GM18861 (cell line): ENCODE data around the gene PCGF6.
"Not testable (repeated sequence)": the region's sequence is repeated elsewhere in the genome, so short reads cannot be mapped to it uniquely, and the experiment has no call there.

Experiments used
- ATAC-seq: cut with Tn5 transposase; IDR thresholded peaks from one replicate; pipeline ENCODE4 v1.9.1; 2021; ENCODE audit not compliant: unreplicated experiment

Gene PCGF6, protein sequence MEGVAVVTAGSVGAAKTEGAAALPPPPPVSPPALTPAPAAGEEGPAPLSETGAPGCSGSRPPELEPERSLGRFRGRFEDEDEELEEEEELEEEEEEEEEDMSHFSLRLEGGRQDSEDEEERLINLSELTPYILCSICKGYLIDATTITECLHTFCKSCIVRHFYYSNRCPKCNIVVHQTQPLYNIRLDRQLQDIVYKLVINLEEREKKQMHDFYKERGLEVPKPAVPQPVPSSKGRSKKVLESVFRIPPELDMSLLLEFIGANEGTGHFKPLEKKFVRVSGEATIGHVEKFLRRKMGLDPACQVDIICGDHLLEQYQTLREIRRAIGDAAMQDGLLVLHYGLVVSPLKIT

DNA sequence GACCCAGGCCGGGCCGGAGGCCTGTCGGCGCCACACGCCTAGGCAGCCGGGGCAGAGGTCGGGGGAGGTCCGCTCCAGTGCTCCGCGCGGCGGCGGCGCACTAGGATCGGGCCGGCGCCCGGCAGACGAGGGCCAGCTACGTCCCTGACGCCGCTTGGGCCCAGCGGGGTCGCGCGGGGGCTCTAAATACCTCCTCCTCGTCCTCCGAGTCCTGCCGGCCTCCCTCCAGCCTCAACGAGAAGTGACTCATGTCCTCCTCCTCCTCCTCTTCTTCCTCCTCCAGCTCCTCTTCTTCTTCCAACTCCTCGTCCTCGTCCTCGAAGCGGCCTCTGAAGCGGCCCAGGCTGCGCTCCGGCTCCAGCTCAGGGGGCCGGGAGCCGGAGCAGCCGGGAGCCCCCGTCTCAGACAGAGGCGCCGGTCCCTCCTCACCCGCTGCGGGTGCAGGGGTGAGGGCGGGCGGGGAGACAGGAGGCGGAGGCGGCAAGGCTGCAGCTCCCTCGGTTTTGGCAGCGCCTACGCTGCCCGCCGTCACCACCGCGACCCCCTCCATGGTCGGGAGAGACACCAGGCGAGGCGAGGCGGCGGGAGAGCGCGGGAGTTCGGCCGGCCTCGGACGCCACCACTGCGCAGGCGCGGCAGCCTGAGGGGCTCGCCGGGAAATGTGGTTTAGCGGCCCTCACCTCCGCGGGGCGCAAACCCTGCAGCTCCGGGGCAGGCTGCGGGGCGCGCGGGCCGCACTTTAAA, at the start of gene PCGF6:
TSS of gene PCGF6 (minus strand) at position 624 of the 744 bp plus-strand sequence. CDS start at position 550, 74 bp downstream.
- ATAC-seq, result peak; percentile 76

DNA sequence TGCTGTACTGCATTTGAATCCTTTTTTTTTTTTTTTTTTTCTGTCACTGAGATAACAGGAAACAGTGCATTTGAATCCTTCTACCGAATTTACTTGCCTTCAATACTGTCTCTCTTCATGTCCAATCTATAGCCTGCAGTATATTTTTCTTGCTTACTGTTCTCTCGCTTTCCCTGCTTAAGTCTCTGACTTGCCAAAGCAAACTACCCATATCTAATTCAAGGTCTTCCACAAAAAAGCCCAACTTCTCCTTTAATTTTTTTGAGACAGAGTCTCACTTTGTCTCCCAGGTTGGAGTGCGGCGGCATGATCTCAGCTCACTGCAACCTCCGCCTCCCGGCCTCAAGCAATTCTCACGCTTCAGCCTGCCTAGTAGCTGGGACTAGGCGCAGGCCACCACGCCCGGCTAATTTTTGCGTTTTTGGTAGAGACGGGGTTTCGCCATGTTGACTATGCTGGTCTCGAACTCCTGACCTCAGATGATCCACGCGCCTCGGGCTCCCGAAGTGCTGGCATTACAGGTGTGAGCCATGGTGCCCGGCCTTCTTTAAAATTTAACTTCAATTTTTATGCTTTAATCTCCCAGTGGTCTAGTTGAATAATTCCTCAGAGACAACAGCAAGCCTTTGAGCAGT, 46.4 kb upstream of the PCGF6 start:
- ATAC-seq, result no peak

DNA sequence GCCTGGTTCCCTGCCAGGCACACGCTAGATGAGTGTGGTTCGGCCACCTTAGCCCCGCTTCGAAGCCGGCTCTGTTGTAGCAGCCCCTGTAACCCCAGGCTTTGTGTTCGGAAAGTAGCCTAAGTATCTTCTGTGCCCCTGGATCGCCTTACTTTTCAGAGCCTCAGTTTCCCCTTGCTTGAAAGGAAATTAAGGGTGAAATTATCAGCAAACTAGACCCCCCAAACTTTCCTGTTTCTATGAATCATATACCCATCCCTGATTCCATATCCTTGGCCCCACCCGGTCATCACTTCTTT, 45.8 kb upstream of the PCGF6 start:
- ATAC-seq, result no peak

DNA sequence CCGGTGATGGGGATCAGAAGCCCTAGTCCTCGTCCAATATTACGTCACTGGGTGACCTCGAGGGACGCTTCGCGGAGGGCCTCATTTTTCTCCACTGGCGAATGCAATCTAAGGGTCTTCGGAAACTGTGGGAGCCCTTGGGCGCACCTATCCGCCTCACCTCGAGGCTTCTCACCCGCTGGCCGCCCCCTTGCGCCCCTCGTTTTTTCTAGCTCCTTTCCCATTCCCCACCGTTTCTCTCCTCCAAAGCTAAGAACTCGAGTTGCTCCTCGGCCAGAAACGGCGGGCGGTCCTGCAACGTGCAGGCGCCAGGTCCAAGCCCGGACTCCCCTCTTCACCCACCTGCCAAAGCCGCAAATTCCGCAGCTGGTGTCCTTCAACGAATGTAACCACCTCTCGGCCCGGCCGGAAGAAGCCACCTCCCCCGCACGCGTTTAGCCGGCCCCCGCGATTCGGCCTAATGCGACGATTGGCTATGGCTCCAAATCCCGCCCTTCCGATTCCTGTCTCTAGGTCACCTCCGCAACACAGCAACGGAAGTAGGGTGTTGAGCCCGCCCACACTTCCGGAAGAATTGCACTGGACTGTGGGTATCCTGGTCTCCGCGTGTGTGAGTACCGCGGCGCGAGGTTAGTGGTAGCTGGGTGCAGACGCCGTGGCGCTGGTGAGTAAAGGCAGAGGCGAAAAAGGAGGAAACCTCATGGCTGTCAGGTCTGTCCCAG, 45.3 kb upstream of the PCGF6 start, which contains the start of the genes ATP5MK and PDCD11:
TSS of gene ATP5MK (minus strand) at position 409 of the 722 bp plus-strand sequence. CDS start 4,018 bp downstream, outside the sequence.
TSS of gene PDCD11 (plus strand) at position 560 of the 722 bp plus-strand sequence. CDS start 1,801 bp downstream, outside the sequence.
- ATAC-seq, result peak; percentile 94

DNA sequence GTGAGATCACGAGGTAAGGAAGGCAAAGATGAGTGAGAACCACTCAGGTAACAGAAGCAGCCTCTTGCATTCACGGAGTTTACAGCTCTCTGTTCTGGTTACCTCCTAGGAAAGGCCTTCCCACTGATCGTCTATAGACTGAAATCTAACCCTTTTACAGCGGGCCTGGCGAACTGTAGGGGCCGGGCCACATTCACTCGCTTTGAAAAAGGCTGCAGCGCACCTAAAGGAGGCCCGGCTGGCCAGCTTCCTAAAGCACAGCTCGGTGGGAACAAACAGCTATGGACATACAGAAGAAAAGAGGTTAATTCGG, 44.8 kb upstream of the PCGF6 start:
- no peak for ATAC-seq

DNA sequence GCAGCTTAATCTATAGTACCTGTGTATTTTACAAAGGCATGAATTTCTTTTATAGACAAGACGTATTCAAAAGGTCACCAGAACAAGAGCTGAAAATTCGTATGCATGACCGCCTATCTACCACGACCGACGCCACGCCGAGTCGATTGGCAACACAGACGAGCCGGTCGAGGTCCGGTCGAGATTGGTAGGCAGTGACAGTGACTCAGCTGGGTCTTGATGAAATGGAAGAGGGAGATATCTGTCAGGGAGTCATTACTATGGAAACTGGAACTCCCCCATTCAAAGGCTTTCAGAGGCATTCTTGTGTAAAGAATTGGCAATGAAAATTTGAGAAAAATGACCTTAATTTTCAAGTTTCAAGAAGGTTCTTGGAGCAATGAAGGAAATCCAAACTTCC, 43.2 kb upstream of the PCGF6 start:
- ATAC-seq, result no peak

DNA sequence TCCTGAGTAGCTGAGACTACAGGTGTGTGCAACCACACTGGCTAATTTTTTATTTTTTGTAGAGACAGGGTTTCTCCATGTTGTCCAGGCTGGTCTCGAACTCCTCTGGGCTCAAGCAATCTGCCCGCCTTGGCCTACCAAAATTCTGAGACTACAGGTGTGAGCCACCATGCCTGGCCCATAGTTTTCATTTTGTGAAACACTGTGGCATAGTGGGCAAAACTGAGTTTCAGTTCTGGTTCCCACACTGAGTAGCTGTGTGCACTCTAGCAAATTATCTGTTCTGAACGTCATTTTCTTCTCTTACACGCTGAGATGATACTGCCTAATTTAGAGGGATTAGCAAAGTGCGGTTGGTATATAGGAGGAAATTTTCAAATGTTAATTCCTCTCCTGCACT, 31.8 kb upstream of the PCGF6 start:
- no peak for ATAC-seq

DNA sequence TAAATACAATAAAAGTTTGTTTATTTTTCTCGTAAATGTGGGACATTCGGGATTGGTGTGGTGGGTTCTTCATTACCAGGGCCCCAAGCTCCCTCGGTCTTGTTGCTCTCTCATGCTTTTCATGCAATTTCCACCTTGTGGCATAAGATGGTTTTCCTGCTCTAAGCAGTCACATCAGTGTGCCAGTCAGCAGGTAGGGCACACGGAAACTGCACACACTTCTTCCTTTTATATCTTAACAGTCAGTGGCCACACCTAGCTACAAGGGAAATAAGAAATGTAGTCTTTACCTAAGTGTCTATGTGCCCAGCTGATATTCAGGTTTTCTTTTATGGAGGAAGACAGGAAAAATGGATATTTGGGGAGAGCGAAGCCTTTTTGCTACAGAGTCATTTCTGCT, 23.3 kb upstream of the PCGF6 start:
- ATAC-seq, result no peak

DNA sequence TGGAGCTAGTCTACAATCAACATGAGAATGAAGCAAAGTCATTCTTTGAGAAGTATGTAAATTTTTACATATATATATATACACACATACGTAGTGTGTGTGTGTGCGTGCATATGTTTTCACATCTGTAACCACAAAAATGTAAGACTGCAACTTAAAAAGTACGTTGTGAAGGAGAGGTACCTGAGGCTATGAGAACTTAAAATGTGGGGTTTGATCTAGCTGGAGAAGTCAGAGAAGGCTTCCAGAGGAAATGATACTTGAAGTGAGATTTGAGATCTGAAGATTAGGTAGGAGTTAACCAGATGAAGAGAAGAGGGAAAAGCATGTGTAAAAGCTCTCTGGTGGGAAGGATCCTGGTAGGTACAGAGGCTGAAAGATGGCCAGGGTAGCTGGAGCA, 22.6 kb upstream of the PCGF6 start:
- no peak for ATAC-seq

DNA sequence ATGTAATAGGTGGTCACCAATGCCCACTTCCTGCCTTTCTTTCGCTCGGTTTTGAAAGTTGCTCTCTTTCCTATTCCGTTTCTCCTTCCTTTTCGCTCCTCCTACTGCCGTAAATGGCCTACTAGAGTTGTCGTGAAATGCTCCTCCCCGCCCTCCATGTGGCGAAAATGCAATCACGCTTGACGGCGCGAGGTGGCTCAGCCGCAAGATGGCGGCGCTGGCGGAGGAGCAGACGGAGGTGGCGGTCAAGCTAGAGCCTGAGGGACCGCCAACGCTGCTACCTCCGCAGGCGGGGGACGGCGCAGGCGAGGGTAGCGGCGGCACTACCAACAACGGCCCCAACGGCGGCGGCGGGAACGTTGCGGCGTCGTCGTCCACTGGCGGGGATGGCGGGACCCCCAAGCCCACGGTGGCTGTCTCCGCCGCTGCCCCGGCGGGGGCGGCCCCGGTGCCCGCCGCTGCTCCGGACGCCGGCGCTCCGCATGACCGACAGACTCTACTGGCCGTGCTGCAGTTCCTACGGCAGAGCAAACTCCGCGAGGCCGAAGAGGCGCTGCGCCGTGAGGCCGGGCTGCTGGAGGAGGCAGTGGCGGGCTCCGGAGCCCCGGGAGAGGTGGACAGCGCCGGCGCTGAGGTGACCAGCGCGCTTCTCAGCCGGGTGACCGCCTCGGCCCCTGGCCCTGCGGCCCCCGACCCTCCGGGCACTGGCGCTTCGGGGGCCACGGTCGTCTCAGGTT, 17.0 kb upstream of the PCGF6 start, which contains the start of gene TAF5:
TSS of gene TAF5 (plus strand) at position 195 of the 737 bp plus-strand sequence. CDS start at position 209, 14 bp downstream.
- ATAC-seq, result peak; percentile 48

DNA sequence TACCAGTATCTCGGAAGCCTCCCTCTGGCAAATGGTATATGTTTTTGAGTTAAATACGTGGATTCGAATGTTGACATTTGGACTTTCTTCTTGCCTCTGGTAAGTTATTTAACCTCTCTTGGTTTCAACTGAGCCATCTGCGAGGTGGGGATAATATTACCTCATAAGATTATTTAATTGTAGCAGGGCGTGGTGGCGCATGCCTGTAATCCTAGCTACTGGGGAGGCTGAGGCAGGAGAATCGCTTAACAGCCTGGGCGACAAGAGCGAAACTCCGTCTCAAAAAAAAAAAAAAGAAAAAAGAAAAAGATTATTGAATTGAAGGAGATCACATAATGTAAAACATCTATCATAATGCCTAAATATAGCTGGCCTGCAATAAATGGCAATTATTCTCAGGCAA, 16.4 kb upstream of the PCGF6 start:
- no peak for ATAC-seq

DNA sequence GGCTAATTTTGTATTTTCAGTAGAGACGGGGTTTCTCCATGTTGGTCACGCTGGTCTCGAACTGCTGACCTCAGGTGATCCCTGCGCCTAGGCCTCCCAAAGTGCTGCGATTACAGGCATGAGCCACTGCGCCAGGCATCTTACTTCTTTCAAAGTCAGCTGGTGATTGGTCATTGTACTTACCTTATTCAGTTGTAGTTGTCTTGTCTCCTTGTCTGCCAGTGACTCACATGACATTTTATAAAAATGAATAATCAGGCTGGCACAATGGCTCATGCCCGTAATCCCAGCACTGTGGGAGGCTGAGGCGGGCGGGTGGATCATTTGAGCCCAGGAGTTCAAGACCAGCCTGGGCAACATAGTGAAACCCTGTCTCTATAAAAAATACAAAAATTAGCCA, 9.9 kb upstream of the PCGF6 start:
- not testable (repeated sequence) for ATAC-seq

DNA sequence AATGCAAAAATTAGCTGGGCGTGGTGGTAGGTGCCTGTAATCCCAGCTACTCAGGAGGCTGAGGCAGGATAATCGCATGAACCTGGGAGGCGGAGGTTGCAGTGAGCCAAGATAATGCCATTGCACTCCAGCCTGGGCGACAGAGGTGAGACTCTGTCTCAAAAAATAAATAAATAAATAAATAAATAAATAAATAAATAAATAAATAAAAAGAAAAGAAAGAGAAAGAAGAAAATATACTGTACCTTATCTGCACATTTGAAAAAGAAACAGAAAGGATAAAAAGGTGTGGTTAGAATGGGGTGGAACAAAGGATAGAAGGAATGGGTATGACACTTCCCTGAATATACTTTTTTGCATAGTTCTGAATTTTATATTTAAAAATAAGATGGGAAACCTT, 8.6 kb upstream of the PCGF6 start:
- not testable (repeated sequence) for ATAC-seq

DNA sequence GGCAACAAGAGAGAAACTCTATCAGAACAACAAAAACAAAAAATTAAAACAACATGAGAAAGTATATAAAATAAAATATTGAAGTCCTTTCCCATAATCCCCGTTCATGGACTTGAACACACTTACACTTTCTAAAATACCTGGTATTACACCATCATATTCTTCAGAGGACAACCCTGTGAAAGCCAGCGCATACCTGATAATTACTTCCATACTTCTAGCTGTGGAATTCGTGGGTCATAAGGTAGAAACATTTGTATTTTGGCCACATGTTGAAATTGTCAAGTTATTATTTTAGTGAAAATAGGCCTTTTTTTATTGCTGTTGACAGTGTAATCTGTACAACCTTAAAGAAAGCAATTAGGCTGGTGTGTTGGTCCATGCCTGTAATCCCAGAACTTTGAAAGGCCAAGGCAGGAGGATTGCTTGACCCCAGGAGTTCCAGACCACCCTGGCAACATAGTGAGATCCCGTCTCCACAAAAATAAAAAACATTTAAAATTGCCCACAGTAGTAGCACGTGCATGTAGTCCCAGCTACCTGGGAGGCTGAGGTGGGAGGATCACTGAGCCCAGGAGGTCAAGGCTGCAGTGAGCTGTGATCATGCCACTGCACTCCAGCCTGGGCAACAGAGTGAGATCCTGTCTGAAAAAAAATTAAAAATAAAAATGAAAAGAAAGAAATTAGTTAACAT, 5.1 kb upstream of the PCGF6 start:
- no peak for ATAC-seq

DNA sequence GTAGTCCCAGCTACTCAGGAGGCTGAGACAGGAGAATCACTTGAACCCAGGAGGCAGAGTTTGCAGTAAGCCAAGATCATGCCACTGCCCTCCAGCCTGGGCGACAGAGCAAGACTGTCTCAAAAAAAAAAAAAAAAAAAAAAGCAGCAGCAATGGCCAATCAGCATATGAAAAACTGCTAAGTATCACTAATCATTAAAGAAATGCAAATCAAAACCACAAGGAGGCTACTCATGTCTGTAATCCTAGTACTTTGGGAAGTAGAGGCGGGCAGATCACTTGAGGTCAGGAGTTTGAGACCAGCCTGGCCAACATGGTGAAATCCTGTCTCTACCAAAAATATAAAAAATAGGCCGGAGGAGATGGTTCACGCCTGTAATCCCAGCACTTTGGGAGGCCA, 3.6 kb upstream of the PCGF6 start:
- ATAC-seq, result not testable (repeated sequence)

DNA sequence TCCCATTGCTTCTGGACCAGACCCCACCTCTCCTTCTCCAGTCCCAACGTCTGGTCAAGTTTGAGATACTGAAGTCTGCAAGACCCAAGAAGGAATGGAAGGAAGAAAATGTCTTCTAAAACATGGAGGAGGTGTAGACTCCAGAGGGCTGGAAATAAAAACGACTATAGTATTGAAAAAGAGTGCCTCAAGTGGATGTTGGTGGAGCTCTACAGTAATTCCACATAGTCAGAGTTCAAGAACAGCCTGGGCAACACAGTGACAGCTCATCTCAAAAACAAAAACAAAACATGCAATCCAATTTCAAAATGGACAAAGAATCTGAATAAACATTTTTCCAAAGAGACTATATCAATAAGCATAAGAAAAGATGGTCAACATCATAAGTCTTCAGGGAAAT, 2.3 kb upstream of the PCGF6 start:
- ATAC-seq, result no peak

DNA sequence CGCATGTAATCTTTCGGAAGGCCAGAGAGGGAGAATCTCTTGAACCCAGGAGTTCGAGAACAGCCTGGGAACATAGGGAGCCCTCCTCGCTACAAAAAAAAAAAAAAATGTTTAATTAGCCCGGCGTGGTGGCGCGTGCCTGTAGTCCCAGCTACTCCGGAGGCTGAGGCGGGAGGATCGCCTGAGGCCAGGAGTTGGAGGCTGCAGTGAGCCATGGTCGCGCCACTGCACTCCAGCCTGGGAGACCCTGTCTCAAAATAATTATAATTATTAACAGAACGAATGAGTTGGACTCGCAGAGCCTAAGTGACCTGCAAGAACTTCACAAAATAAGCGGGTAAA, 794 bp downstream of the PCGF6 start:
- ATAC-seq, result no peak

DNA sequence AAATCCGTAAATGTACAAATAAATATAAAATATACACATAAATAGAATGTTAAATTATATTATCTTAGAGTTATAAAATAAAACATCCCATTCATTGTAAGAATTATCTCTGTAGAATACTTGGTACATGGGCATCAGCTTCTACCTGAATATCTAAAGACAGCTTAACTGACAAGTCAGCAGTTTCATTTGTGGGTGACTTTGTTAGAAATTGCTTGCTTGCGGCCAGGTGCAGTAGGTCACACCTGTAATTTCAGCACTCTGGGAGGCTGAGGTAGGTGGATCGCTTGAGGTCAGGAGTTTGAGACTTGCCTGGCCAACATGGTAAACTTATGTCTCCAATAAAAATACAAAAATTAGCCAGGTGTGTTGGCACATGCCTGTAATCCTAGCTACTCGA, 14.6 kb downstream of the PCGF6 start:
- ATAC-seq, result no peak

DNA sequence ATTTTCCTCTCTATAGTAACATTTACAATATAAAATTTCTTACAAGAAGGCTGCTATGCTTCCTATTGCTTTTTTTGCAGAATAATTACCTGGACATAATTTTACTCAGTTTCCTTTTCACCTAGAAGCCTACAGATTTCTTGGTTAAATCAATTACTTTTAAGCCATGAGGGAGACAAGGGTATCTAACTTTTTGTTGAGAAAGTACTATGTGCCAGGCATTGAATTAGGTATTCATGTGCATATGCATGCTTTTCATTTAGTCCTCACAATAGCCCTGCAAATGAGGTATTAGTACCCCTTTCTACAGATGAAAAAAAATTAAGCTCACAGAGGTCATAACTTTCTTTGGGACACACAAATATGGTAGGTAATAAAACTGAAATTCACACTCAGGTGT, 16.4 kb downstream of the PCGF6 start:
- no peak for ATAC-seq

DNA sequence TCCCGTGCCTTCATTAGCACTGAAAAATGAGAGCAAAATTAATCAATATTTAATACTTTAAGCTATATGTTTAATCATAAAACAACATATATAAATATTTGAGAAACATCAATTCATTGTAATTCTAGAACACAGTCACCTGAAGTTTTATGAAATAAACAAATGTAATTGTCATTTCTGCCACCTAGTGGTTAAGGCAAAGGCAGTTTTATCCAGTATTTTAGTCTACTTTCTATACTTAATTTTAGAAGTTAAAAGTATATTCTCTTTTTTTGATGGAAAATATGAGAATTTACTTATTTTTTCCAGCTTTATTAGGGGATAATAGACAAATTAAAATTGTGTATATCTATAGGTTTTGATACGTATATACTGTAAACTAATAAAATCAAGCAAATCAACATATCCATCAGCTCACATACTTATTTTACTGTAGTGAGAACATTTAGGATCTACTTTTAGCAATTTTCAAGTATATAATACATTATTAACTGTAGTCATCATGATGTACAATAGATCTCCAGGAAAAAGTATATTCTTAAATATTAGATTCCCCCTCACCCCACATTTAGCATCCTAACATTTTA, 16.9 kb downstream of the PCGF6 start:
- ATAC-seq, result no peak
